HepG2 (cell line): Measurements from ENCODE around the gene SPPL2B. TPM values are rescaled to one million over a fixed set of nuclear protein-coding genes. Genes with fewer than 3 reads are reported as not detected.

ENCODE experiments used
- ARHGAP35 ChIP-seq: sonication (generic); formaldehyde crosslinking; IDR thresholded peaks from 2 replicates; pipeline ENCODE4 v1.9.0; 2022; ENCODE audit warnings: mild to moderate bottlenecking, inconsistent platforms, moderate library complexity, missing genetic modification reagents, borderline replicate concordance
- BRCA1 ChIP-seq: sonication (generic); formaldehyde crosslinking; IDR thresholded peaks from 2 replicates; pipeline ENCODE4 v1.4.0; 2020; ENCODE audit warnings: missing genetic modification reagents
- ERF ChIP-seq: IDR thresholded peaks from 2 replicates; pipeline ENCODE4 v1.6.1; 2018; ENCODE audit warnings: missing biosample characterization, missing genetic modification reagents
- FIP1L1 ChIP-seq: fragments of 200-400 bp; formaldehyde crosslinking; IDR thresholded peaks from 2 replicates; pipeline ENCODE4 v1.6.1; 2018; ENCODE audit warnings: low read depth, mild to moderate bottlenecking, low read length, moderate library complexity, borderline replicate concordance; ENCODE audit not compliant: insufficient read depth
- SCMH1 ChIP-seq: sonication (generic); formaldehyde crosslinking; IDR thresholded peaks from 2 replicates; pipeline ENCODE4 v1.9.0; 2021; ENCODE audit warnings: missing genetic modification reagents, mild to moderate bottlenecking, borderline replicate concordance
- SIX4 ChIP-seq: sonication (generic); formaldehyde crosslinking; IDR thresholded peaks from 2 replicates; pipeline ENCODE4 v1.4.0; 2020; ENCODE audit warnings: missing genetic modification reagents
- SPEN ChIP-seq: sonication (generic); formaldehyde crosslinking; IDR thresholded peaks from 2 replicates; pipeline ENCODE4 v1.5.1; 2020; ENCODE audit warnings: low read depth, mild to moderate bottlenecking, missing genetic modification reagents
- TSC22D2 ChIP-seq: sonication (generic); formaldehyde crosslinking; IDR thresholded peaks from 2 replicates; pipeline ENCODE4 v1.5.1; 2020; ENCODE audit warnings: missing genetic modification reagents, mild to moderate bottlenecking, borderline replicate concordance
- ZMYM2 ChIP-seq: sonication (generic); formaldehyde crosslinking; IDR thresholded peaks from 2 replicates; pipeline ENCODE4 v1.8.0; 2022; ENCODE audit warnings: mild to moderate bottlenecking, missing genetic modification reagents
- ZNF121 ChIP-seq: sonication (generic); formaldehyde crosslinking; IDR thresholded peaks from 2 replicates; pipeline ENCODE4 v1.5.0; 2020; ENCODE audit warnings: mild to moderate bottlenecking, missing genetic modification reagents
- ZNF607 ChIP-seq: sonication (generic); formaldehyde crosslinking; IDR thresholded peaks from 2 replicates; pipeline ENCODE4 v1.5.1; 2020; ENCODE audit warnings: missing genetic modification reagents, mild to moderate bottlenecking, borderline replicate concordance
- ZNF75D ChIP-seq: sonication (generic); formaldehyde crosslinking; IDR thresholded peaks from 2 replicates; pipeline ENCODE4 v1.8.1; 2023; ENCODE audit warnings: missing genetic modification reagents, mild to moderate bottlenecking, borderline replicate concordance
- ZSCAN25 ChIP-seq: sonication (generic); formaldehyde crosslinking; IDR thresholded peaks from 2 replicates; pipeline ENCODE4 v1.8.0; 2022; ENCODE audit warnings: mild to moderate bottlenecking, missing genetic modification reagents
- polyA plus RNA-seq, 8 experiments: library from polyadenylated mRNA; depleted of rRNA in 3 of 8; stranded (reverse) in 7 of 8; unstranded in 1 of 8; fragments of >200 nt; fragmentation: Illumina TruSeq in 4 of 8; extraction: Trizol in 4 of 8; gene quantifications; 2 replicates each; pipeline versions ENCODE4 v1.2.1 to v1.2.3, GENCODE V29; 2011 to 2016; ENCODE audit warnings: low read depth in 4 of 8, missing spikeins in 1 of 8, mixed read lengths in 1 of 8; ENCODE audit not compliant: insufficient read depth in 1 of 8
- total RNA-seq, 5 experiments: library from RNA; depleted of rRNA; stranded (reverse); fragments of >200 nt; fragmentation: Illumina TruSeq; extraction: Trizol; gene quantifications; 2 replicates each; pipeline ENCODE4 v1.2.3, GENCODE V29; 2016; ENCODE audit warnings: low read depth in 1 of 5
- TF ChIP-seq, protein P1 (sequence below): sonication (generic); formaldehyde crosslinking; IDR thresholded peaks from 2 replicates; pipeline ENCODE4 v1.5.0; 2020; ENCODE audit warnings: mild to moderate bottlenecking, missing genetic modification reagents, borderline replicate concordance
- TF ChIP-seq, protein P2 (sequence below): sonication (generic); formaldehyde crosslinking; IDR thresholded peaks from 2 replicates; pipeline ENCODE4 v1.4.0; 2020; ENCODE audit warnings: mild to moderate bottlenecking, missing genetic modification reagents
- TF ChIP-seq, protein P3 (sequence below), 2 experiments: fragments of 450-650 bp in 1 of 2; sonication (generic) in 1 of 2; formaldehyde crosslinking; IDR thresholded peaks; 2 replicates each; pipeline versions ENCODE4 v1.5.0 to v1.8.0; 2020 to 2022; ENCODE audit warnings: mild to moderate bottlenecking in 1 of 2, missing genetic modification reagents in 1 of 2

Gene SPPL2B
- total and polyA plus RNA-seq, 2 of the 13 experiments (the other 11 are each of a cell fraction or from before 2014, with no cell fraction given) = 14.9 to 15.2 TPM

DNA sequence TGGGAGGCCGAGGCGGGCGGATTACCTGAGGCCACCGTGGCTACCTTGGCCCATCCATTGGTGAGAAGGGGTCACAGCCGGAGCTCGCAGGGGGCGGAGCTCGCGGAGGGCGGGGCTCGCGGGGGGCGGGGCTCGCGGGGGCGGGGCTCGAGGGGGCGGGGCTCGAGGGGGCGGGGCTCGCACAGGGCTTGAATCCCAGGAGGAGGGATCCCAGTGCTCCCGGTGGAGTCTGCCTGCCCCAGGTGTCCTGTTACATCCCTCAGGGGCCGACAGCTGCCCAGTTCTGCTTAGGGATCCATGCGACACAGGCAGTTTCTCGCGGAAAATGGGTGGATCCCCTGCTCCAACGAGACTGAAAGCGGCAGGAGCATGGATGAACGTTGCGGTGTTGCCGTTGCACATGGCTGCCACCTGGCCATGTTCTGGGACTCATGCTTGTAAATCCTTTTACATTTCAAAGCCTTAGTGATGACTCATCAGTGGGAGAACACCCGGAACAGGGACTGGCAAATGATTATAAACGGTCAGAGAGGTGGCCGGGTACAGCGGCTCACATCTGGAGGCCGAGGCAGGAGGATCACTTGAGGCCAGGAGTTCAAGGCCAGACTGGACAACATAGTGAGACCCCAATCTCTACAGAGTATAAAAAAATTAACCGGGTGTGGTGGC, 56.7 kb downstream of the SPPL2B start (continued):
- TF ChIP-seq, protein P1, sequence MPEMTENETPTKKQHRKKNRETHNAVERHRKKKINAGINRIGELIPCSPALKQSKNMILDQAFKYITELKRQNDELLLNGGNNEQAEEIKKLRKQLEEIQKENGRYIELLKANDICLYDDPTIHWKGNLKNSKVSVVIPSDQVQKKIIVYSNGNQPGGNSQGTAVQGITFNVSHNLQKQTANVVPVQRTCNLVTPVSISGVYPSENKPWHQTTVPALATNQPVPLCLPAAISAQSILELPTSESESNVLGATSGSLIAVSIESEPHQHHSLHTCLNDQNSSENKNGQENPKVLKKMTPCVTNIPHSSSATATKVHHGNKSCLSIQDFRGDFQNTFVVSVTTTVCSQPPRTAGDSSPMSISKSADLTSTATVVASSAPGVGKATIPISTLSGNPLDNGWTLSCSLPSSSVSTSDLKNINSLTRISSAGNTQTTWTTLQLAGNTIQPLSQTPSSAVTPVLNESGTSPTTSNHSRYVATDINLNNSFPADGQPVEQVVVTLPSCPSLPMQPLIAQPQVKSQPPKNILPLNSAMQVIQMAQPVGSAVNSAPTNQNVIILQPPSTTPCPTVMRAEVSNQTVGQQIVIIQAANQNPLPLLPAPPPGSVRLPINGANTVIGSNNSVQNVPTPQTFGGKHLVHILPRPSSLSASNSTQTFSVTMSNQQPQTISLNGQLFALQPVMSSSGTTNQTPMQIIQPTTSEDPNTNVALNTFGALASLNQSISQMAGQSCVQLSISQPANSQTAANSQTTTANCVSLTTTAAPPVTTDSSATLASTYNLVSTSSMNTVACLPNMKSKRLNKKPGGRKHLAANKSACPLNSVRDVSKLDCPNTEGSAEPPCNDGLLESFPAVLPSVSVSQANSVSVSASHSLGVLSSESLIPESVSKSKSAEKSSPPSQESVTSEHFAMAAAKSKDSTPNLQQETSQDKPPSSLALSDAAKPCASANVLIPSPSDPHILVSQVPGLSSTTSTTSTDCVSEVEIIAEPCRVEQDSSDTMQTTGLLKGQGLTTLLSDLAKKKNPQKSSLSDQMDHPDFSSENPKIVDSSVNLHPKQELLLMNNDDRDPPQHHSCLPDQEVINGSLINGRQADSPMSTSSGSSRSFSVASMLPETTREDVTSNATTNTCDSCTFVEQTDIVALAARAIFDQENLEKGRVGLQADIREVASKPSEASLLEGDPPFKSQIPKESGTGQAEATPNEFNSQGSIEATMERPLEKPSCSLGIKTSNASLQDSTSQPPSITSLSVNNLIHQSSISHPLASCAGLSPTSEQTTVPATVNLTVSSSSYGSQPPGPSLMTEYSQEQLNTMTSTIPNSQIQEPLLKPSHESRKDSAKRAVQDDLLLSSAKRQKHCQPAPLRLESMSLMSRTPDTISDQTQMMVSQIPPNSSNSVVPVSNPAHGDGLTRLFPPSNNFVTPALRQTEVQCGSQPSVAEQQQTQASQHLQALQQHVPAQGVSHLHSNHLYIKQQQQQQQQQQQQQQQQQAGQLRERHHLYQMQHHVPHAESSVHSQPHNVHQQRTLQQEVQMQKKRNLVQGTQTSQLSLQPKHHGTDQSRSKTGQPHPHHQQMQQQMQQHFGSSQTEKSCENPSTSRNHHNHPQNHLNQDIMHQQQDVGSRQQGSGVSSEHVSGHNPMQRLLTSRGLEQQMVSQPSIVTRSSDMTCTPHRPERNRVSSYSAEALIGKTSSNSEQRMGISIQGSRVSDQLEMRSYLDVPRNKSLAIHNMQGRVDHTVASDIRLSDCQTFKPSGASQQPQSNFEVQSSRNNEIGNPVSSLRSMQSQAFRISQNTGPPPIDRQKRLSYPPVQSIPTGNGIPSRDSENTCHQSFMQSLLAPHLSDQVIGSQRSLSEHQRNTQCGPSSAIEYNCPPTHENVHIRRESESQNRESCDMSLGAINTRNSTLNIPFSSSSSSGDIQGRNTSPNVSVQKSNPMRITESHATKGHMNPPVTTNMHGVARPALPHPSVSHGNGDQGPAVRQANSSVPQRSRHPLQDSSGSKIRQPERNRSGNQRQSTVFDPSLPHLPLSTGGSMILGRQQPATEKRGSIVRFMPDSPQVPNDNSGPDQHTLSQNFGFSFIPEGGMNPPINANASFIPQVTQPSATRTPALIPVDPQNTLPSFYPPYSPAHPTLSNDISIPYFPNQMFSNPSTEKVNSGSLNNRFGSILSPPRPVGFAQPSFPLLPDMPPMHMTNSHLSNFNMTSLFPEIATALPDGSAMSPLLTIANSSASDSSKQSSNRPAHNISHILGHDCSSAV = no peak
- TF ChIP-seq SPEN (peak; percentile 20; the same call in 1 of the 2 replicates), BRCA1 (CRISPR knock-in tag) (no peak), ARHGAP35 (CRISPR knock-in tag) (no peak), ZMYM2 (CRISPR knock-in tag) (peak; percentile 90), ZSCAN25 (peak; percentile 42; the same call in 1 of the 2 replicates), ERF (CRISPR knock-in tag) (peak; percentile 37; the same call in 1 of the 2 replicates), ZNF75D (0 out of 2 replicates have a peak, but pooled peaks have one; percentile 55), SIX4 (peak; percentile 90), FIP1L1 (no peak), ZNF607 (CRISPR knock-in tag) (no peak), ZNF121 (peak; percentile 99), SCMH1 (CRISPR knock-in tag) (no peak), TSC22D2 (no peak)
- TF ChIP-seq, protein P2, sequence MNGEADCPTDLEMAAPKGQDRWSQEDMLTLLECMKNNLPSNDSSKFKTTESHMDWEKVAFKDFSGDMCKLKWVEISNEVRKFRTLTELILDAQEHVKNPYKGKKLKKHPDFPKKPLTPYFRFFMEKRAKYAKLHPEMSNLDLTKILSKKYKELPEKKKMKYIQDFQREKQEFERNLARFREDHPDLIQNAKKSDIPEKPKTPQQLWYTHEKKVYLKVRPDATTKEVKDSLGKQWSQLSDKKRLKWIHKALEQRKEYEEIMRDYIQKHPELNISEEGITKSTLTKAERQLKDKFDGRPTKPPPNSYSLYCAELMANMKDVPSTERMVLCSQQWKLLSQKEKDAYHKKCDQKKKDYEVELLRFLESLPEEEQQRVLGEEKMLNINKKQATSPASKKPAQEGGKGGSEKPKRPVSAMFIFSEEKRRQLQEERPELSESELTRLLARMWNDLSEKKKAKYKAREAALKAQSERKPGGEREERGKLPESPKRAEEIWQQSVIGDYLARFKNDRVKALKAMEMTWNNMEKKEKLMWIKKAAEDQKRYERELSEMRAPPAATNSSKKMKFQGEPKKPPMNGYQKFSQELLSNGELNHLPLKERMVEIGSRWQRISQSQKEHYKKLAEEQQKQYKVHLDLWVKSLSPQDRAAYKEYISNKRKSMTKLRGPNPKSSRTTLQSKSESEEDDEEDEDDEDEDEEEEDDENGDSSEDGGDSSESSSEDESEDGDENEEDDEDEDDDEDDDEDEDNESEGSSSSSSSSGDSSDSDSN (CRISPR knock-in tag) = 0 out of 2 replicates have a peak, but pooled peaks have one; percentile 43
- TF ChIP-seq, protein P3, sequence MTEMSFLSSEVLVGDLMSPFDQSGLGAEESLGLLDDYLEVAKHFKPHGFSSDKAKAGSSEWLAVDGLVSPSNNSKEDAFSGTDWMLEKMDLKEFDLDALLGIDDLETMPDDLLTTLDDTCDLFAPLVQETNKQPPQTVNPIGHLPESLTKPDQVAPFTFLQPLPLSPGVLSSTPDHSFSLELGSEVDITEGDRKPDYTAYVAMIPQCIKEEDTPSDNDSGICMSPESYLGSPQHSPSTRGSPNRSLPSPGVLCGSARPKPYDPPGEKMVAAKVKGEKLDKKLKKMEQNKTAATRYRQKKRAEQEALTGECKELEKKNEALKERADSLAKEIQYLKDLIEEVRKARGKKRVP (CRISPR knock-in tag; IDR thresholded peaks at IDR 0.05) = 0 out of 4 replicates have a peak, but pooled peaks of 1 of the 2 experiments have one; percentile 23
